ENCODE measurements around the gene MLST8. TPM values are rescaled to one million over a fixed set of nuclear protein-coding genes. Genes with fewer than 3 reads are reported as not detected.

MLST8 gene
- total RNA-seq, 1 experiment from 2014 or later, result 58.7 TPM

- peak within 1 kb of the TSS; percentile 98 for H3K27ac ChIP-seq (ENCODE audit: low read depth, low read length)
- ATAC-seq, result no peak
These were observed 5.4 kb downstream of the MLST8 start, which contains the start of gene BRICD5 for GRCh38 chr16:2210386-2211365. Gene BRICD5, minus strand, starts transcription at chr16:2210863. Its CDS starts 30 bp downstream, at chr16:2210833.

GRCh38 chr16:2211923-2212347 lies 6.7 kb downstream of the MLST8 start:
- Histone ChIP-seq H3K79me2 (ENCODE audit: insufficient read depth, low read length) (peaks cover 39% of the 10 kb centered on the region), H3K9ac (ENCODE audit: low read length) (peak overlapping the region; percentile 92), H2AFZ (ENCODE audit: low read depth, low read length, poor library complexity, severe bottlenecking) (no peak overlapping the region), H3K4me1 (ENCODE audit: control insufficient read depth in 1 of 2, insufficient read depth in 2 of 2, low read length in 2 of 2) (peaks cover 23 to 38% of the 10 kb centered on the region in 2 experiments), H3K4me2 (ENCODE audit: low read length) (peak overlapping the region; percentile 99), H3K4me3 (replicated peaks in 1 of 2; ENCODE audit: low read depth in 1 of 2, low read length in 2 of 2) (no peak overlapping the region), H3K9me3 (ENCODE audit: control insufficient read depth in 1 of 2, insufficient read depth in 1 of 2, low read depth in 1 of 2, low read length in 2 of 2) (no peaks in the 10 kb centered on the region), H3K27me3 (ENCODE audit: insufficient read depth, low read length) (no peaks in the 10 kb centered on the region), H4K20me1 (ENCODE audit: insufficient read depth) (peaks cover 9% of the 10 kb centered on the region; the same call in 1 of the 2 replicates), H3K27ac (ENCODE audit: low read depth, low read length) (peak overlapping the region; percentile 98), H3K36me3 (ENCODE audit: control insufficient read depth in 1 of 2, insufficient read depth in 2 of 2, low read length in 2 of 2) (peaks cover 4 to 29% of the 10 kb centered on the region in 2 experiments; a peak in 3 of 4 replicates), H3K9me2 (ENCODE audit: insufficient read depth) (no peaks in the 10 kb centered on the region)
- no peak for TF ChIP-seq ELF1 (IDR thresholded peaks at IDR 0.05; ENCODE audit: borderline replicate concordance, low read depth)
- no TSS peak for BruUV-seq (replicated peaks)
- DNase-seq (ENCODE audit: low read depth, low spot score) (no peak), ATAC-seq (no peak)
- intact Hi-C loops (cut with micrococcal nuclease), result no loop called here
- ChIA-PET CTCF (no interaction called here), POLR2A (no interaction called here), RAD21 (ENCODE audit: low non-redundant PET in 1 of 2, low total read pairs in 2 of 2, uncharacterized antibody in 2 of 2, unreplicated experiment in 2 of 2) (no interaction called here)

More at GRCh38 chr16:2210386-2211365, 5.4 kb downstream of the MLST8 start, which contains the start of gene BRICD5:
- no TSS peak for BruUV-seq (replicated peaks)
- Histone ChIP-seq H3K79me2 (ENCODE audit: insufficient read depth, low read length) (peaks cover 52% of the 10 kb centered on the region), H2AFZ (ENCODE audit: low read depth, low read length, poor library complexity, severe bottlenecking) (no peak within 1 kb of the TSS), H3K9me3 (ENCODE audit: control insufficient read depth in 1 of 2, insufficient read depth in 1 of 2, low read depth in 1 of 2, low read length in 2 of 2) (no peaks in the 10 kb centered on the region), H3K27me3 (ENCODE audit: insufficient read depth, low read length) (no peaks in the 10 kb centered on the region), H3K4me1 (ENCODE audit: control insufficient read depth in 1 of 2, insufficient read depth in 2 of 2, low read length in 2 of 2) (peaks cover 16 to 40% of the 10 kb centered on the region in 2 experiments), H3K36me3 (ENCODE audit: control insufficient read depth in 1 of 2, insufficient read depth in 2 of 2, low read length in 2 of 2) (peaks cover 4 to 33% of the 10 kb centered on the region in 2 experiments; a peak in 3 of 4 replicates), H4K20me1 (ENCODE audit: insufficient read depth) (peaks cover 9% of the 10 kb centered on the region; the same call in 1 of the 2 replicates), H3K4me3 (replicated peaks in 1 of 2; ENCODE audit: low read depth in 1 of 2, low read length in 2 of 2) (no peak within 1 kb of the TSS), H3K4me2 (ENCODE audit: low read length) (no peak within 1 kb of the TSS), H3K9me2 (ENCODE audit: insufficient read depth) (no peaks in the 10 kb centered on the region), H3K9ac (ENCODE audit: low read length) (no peak within 1 kb of the TSS)
- CTCF ChIA-PET, result no interaction called here
- POLR2A ChIA-PET, result no interaction called here
- RAD21 ChIA-PET (ENCODE audit: low non-redundant PET in 1 of 2, low total read pairs in 2 of 2, uncharacterized antibody in 2 of 2, unreplicated experiment in 2 of 2), result no interaction called here
- intact Hi-C loops (cut with micrococcal nuclease), result no loop called here
- peak; percentile 36 for TF ChIP-seq POLR2AphosphoS5 (IDR thresholded peaks at IDR 0.05; ENCODE audit: low read depth, low read length)
- TF ChIP-seq, protein P1, sequence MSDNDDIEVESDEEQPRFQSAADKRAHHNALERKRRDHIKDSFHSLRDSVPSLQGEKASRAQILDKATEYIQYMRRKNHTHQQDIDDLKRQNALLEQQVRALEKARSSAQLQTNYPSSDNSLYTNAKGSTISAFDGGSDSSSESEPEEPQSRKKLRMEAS (IDR thresholded peaks at IDR 0.05), result no peak
- TF ChIP-seq YY1 (IDR thresholded peaks at IDR 0.05; ENCODE audit: extremely low read depth, insufficient replicate concordance, low read depth, low read length), result no peak
- TF ChIP-seq CEBPB (IDR thresholded peaks at IDR 0.05; ENCODE audit: low read depth), result no peak
- no peak for DNase-seq (ENCODE audit: low read depth, low spot score)
